CD4-positive, alpha-beta T cell treated with Interferon alpha-2 for 1 hour (primary cell): Measurements from ENCODE around the gene RSAD1.

Experiments
- DNase-seq, 2 donors: peaks; one replicate each; pipeline ENCODE4 v3.0.0-alpha.2; 2020 to 2022

Gene RSAD1

DNA sequence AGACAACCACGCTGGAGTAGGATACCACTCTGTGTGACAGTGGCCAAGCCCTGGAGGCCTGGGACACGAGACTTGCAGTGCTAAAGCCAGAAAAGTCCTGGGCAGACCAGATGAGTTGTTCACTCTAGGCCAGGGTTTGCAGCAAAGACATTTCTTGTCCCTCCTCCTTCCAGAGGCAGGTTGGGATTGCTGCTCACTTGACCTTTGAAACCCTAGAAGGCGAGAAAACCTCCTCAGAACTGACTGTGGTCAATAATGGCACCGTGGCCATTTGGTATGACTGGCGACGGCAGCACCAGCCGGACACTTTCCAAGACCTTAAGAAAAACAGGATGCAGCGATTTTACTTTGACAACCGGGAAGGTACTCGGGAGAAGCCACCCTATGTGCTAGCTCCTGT is 44.1 kb downstream of the RSAD1 start:
- no peak for DNase-seq

DNA sequence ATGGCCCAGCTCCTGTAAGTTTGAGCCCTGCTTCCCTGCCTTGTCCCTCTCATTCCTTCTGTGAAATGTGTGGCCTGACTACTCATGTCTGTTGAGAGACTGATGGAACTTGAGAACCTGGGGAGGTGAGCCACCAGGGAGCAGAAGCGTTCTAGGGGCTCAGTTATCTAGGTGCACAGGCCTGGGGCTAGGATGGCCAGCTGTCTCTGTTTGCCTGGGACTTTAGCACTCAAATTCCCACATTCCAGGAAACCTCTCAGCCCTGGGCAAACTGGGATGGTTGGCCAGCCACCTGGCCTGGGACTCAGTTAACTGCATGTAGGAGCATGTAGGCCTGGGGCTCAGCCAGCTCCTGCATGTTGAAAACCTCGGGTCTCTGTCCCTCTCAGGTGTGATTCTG is 44.5 kb downstream of the RSAD1 start:
- DNase-seq, result no peak

DNA sequence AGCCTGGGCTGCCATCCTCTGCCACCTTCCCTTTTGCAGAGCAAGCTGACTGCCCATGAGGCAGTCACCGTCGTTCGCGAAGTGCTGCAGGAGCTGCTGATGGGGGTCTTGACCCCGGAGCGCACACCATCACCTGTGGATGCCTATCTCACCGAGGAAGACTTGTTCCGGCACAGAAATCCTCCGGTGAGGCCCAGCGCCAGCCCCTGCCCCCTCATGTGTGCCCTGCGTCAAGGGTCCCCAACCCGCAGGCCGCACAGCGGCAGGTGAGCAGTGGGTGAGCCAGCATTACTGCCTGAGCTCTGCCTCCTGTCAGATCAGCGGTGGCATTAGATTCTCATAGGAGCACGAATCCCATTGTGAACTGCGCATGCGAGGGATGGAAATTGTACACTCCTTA is 46.2 kb downstream of the RSAD1 start:
- no peak for DNase-seq

DNA sequence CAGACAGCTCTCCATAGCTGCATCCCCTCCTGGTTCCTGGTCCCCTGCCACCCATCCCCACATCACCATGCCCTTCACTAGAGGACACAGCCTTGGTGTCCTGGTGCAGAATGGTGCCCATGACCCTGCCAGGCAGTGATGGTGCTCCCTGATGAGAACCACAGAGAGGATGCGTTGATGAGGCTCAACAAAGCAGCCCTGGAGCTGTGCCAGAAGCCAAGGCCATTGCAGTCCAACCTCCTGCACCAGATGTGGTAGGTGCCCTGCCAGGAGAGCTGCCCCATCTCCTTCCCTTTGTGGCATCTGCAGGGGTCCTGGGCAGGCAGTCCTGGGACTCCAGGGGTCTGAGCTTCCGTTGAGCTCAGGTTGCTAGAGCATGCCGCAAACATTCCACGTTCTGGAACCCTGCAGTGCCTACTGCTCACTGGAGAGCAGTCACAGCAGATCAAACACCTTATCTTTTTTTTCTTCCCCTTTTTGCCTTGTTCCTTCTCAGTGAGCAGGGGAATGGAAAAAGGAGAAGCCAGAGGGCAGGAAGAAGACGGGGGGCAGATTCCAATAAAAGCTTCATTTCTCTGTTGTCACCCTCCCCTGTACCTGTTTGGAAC is 48.6 kb downstream of the RSAD1 start:
- DNase-seq, result no peak

DNA sequence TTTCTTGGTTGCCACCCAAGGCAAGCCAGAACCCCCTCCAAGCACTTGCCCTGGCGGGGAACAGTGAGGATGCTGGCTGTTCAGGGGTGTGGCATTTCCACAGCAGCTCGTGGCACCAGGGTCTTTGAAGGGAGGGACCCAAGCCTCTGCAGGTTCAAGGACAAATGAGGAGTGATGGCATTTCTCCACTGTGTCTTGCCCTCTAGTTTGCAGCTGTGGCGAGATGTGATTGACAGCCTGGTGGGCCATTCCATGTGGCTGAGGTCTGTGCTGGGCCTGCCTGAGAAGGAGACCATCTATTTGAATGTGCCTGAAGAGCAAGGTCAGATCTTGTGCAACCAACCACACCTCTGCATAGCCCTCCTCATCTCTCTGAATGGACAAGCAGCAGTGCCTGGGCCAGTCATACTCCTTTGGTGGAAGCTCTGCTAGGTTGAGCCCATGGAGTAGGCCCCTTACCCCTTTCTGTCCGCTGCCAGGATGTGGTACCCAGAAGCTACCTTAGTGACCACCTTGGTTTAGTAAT is 49.4 kb downstream of the RSAD1 start:
- DNase-seq, result no peak

DNA sequence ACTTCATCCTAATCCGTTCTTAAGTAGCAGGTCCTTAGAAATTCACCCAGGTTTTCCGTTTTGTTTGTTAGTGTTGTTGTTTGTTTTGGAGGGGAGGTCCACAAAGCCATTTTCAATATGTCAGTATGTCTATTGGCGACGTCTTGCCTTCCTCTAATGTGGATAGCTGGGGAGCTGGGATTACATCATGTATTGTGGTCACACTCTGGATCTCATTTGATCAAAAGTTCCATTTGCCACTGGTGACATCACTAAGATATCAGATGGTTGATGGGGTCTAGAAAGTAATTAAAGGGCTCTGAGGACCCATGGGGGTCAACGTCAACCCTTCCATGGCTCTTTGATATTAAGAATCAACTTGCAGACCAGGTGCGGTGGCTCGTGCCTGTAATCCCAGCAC is 51.2 kb downstream of the RSAD1 start:
- DNase-seq, result no peak

DNA sequence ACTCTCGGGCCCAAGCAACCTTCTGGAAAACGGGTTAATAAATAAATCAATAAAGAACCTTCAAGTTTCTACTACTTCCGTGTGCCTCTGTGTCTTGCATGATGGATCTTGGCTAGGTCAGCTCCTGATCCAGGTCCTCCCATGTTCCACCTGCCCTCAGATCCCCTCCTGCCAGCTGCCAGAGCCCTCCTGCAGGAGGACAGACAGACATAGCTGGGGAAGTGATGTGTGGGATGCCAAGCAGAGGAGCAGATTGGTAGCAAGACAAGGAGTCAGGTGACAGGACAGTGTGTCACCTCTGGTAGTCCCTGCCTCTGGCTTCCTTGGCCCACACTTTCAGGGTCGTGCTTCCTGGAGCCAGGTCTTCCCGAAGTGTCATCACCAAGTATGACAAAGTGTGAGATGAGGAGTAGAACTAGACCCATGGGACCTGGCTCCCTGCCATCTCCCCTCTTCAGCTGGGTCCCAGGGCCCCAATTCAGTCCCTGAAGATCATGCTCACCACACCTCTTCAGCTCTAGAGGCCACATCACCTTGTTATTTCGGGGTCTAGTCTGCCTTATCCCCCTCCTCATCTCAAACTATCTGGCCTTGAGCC is 52.9 kb downstream of the RSAD1 start:
- no peak for DNase-seq

DNA sequence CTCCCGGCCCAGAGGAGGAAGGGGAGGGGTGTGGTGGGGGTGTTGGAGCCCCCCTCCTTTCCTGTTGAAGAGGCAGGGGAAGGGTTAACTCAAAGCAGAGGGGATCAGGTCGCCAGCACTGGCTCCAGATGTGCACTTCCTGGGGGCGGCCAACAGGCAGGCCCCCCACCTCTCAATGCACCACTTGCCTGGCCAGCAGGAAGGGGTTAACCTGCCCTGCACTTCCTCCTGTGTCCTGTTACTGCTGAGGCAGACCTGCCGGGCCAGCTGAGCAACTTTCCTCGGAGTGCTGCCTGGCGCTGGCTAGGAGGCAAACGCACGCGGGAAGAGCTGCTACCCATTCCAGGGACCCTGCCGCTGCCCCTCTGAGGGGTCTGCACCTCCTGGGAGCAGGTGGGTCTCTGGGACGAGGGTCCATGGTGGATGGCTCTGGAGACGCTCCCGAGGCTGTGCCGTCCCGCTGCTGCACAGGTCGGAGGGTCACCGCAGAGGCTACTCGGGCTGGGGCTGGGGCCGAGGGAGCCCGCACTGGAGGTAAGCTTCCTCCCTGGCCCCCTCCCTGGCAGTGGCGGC is 53.9 kb downstream of the RSAD1 start, which contains the start of gene EPN3:
TSS of gene EPN3 (plus strand) at position 284 of the 573 bp plus-strand sequence. CDS start 3,822 bp downstream, outside the sequence.
- no peak for DNase-seq

DNA sequence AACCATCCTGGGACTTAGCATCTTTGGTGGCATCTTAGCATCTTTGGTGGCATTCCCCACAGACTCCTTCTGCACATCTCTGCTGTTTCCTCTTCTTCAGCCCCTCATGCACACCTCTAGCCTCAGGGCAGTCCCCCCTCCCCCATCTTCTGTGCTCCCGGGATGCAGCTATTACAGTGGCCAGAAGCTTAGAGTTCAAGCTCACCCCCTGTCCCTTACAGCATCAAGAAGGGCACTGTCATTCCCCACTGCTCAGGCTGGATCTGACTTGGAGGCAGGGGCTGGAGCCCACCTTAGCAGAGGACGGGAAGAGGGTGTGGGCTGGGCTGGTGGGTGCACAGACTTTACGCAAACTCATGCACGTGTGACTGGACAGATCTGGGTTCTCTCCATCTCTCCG is 54.5 kb downstream of the RSAD1 start:
- DNase-seq, result no peak

DNA sequence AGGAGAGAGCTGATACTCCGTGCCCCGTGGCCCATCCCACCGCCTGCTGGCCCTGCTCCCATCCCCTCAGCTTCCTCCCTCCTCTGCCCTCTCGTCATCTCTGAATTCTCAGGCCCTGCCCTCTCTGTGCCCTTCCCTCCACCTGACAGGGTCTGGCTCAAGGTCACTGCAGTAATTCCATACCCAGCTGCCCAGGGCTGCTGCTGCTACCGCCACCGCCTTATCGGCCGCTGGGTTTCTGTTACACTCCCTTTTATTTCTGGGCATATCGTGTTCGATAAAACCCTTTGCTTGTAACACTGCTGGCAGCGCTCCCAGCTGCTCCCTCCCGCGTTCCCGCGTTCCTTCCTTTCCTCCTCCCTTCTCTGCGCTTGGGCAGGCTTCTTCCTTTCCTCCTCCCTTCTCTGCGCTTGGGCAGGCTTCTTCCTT is 55.1 kb downstream of the RSAD1 start:
- DNase-seq, result no peak

DNA sequence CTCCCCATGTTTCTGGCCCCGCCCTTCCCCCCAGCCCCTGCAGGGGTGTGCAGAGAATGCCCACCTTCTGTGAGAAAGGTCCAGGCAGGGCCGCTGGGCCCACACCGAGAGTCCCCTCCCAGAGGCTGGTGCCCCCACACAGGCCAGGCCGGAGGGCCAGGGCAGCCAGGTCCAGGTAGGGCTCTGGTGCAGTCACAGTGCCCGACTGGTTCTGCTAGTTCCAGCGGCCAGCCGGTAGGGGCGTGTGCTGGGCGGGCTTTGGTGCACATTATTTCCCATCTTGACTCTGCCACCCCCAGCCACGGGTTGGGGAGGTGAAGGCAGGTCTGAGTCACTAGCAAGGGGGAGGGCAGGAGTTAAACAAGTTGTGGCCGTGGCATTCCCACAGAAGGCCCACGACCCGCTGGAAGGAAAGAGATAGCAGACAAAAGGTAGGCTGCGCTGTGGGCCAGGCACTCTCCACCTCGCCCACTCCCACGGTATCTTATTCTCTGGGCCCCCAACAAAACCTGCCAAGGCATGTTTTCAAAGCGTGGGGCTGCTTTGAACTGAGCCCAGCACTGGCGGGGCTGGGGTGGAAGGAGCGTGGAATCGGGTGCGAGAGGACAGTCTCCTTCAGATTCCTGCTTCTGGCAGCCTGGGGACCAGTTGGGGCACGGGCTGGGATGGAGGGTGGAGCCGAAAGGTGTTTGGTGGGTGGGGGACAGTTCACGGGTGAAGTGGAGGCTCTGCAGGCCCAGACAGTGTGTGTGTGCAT is 55.7 kb downstream of the RSAD1 start:
- DNase-seq, result no peak

DNA sequence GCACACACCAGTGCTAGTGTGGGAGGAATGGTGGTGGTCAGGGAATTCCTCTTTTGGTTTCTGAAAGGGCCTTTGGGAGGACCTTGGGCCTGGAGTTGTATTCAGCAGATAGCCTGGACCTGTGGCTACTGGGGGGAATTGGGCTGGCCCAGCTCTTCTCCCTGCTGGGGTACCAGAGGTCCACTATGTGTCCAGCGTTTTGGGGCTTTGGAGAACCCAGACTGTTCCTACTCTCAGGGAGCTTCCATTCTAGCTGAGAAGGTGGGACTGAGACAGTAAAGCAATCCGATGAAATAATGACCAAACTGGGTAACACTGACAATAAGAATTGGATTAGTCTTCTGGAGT is 56.3 kb downstream of the RSAD1 start:
- no peak for DNase-seq

DNA sequence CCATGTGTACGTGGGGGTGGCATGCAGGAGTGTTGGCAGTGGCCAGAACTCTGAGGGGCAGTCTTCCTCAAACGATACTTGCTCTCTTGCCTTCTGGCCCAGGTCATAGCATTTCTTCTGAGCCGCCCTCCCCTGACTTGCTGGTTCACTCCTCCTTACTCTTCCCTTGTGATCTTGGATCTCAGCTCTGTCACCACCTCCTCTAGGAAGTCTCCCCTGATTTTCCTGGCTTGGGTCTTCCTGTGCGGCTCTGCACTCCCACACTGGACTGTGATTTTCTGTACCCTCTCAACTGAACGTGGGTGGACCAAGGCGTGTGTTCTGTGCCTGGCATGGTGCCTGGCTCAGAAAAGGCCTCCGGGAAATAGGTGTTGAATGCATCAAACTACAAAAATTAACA is 56.7 kb downstream of the RSAD1 start:
- no peak for DNase-seq
